ENCODE measurements around the gene HCFC1R1.

HCFC1R1 gene

DNA sequence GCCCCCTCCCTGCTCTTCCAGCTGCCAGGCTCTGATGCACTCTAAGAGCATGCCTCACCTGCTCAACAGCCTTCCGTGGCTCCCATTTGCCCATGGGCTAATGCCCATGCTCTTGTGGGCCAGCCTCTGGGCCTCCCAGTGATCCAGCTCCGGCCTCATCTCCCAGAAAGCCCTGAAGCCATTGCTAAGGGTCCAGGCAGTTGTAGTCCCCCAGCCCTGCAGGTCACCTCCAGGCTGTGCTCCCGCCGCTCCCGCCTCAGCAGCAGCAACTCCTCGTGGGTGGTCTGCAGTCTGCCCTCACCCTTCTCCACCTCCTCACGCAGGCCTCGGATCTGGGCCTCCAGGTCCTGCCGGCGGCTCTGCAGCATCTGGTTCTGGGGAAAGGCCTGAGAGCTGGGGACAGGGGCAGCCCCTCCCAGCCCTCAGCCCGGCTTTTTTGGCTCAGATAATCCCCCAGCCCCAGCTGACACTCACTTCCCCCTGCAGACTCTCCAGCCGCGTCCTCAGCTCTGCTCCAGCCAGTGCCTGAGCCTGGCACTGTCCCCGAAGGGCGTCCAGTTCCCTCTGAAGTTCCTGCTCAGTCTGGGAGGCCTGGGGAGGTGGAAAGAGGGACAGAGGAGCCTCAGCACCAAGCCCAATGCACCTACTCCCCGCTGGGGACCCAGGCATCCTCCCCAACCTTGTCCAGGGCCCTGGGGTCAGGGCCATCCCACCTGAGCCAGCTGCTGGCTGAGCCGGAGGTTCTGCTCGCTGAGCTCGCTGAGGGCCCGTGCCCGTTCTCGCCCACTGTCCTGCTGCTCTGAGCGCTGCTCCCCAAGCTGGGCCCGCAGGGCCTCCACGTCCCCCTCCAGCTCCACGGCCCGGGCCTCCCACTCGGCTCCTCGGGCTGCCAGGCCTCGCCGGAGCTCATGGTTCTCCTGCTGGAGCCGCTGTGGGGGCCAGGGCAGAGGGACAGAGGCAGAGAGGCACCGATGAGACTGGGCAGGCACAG is 6.8 kb upstream of the HCFC1R1 start:
- no peak for DNase-seq

DNA sequence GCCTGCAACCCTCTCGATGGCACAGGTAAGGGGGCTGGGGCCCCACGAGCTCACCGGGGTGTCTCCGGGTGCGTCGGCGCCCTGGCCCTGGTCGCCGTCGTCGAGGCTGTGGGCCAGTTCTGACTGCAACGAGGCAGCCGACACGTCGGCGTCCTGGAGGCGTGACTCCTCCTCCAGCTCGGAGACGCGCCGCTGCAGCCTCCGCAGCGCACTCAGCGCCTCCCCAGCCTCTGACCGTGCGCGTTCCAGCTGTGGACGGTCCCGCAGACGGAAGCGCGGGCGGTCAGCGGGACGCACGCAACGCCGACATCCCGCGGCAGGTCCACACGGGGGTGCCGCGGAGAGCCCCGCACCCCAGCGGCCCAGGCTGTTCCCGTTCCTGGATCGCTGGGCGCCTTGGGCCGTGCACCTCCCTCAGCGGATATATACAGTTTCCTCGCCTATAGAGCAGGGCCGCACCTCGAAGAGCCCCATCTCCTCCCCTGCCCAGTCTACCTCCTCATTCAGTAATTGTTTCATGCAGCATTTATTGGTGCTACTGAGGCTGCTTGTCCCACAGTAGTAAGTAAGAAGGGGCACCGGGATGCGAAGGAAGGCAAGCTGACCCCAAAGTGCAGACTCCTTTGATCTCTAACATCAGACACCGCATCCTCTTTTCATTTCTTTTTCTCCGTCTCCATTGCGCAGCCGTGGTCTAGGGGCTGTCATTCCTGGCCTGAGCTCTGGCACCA is 5.9 kb upstream of the HCFC1R1 start:
- peak; percentile 50 for DNase-seq

DNA sequence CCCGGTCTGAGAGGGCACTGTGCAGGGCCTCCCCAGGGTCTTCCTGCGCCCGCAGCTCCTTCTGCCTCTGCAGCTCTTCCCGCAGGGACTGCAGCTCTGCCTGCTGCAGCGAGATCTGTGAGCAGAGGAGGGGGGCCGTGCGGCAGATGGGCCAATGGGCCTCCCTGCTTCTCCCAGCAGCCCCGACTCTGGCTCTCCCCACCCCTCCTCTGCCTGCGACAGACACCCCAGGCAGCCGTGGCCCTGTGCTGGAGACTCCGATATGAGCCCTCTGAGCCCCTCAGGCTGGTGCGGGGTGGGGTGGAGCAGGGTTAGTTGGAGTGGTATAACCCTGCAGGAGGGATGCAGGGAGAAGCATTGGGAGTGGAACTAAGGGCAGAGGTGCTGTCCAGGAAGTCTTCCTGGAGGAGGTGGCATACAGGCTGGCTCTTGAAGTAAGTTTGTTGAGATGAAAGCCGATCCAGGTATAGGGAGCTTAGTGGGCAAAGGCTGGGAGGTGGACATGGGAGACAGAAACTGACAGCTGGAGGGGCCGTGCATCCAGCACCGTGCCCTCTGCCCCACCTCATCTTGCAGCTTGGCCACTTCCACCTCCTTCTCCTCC is 5.1 kb upstream of the HCFC1R1 start:
- no peak for DNase-seq

DNA sequence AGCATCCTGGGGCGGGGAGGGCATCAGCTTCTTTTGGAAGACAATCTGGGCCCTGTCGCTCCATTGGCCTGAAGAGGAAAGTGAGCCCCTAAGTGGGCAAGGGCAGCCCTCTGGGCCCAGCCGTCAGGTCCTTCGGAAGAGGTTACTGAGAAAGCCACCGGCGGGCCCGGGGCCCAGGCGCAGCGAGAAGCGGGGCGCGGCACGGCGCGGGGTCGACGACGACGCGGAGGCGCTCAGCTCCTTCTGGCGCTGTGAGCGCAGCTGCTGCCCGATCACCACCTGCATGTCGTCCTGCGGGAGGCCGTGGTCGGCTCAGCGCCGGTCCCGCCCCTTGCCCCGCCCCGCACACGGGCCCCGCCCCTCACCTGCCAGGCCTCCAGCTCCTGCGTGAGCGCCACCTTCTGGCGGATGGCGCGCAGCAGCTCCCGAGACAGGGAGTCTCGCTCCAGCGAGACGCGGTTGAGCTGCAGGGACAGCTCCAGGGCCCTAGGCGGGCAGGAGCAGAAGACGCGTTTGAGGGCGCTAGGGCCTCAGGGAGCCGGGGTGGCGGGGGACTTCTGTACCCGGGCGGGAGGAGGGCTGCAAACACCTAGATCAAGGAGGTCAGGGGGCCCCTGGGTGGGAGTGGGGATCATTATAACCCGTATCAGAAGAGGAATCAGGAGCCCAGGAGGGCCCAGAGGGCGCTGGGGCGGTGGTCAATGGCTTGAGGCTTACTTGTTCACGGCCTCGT is 4.4 kb upstream of the HCFC1R1 start:
- peak; percentile 90 for DNase-seq

DNA sequence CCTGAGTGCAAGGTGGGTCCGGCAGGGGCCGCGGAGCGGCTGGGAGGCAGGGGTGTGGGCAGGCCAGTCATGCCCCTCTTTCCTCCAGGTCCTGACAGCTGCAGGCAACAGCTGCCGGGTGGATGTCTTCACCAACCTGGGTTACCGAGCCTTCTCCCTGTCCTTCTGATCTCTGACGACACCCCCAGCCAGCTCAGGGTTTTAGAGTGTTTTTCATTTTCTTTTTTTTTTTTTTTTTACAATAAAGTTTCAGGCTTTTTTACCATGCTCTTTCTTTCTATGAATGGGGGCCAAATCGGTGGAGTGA is 3.7 kb upstream of the HCFC1R1 start:
- no peak for DNase-seq

DNA sequence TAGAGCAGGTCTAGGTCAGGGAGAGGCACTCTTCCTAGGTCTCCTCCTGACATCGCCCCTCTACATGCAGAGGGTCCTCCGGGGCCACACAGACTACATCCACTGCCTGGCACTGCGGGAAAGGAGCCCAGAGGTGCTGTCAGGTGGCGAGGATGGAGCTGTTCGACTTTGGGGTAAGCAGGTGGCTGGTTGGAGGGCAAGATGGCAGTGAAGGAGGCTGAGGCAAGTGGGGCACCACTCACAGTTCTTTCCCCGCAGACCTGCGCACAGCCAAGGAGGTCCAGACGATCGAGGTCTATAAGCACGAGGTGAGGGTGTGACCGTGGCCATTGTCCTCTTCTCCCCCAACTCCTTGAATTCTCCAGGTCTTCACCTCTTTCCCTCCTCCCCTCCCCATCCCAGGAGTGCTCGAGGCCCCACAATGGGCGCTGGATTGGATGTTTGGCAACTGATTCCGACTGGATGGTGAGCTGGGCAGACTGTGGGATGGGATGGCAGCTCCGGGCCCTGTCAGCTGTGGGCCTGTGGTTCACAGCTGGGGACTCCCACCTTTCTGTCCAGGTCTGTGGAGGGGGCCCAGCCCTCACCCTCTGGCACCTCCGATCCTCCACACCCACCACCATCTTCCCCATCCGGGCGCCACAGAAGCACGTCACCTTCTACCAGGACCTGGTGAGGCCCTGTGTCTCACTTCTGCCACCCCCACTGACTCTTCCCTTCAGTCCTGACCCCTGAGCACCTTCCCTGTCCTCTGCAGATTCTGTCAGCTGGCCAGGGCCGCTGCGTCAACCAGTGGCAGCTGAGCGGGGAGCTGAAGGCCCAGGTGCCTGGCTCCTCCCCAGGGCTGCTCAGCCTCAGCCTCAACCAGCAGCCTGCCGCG is 3.1 kb upstream of the HCFC1R1 start:
- no peak for DNase-seq

DNA sequence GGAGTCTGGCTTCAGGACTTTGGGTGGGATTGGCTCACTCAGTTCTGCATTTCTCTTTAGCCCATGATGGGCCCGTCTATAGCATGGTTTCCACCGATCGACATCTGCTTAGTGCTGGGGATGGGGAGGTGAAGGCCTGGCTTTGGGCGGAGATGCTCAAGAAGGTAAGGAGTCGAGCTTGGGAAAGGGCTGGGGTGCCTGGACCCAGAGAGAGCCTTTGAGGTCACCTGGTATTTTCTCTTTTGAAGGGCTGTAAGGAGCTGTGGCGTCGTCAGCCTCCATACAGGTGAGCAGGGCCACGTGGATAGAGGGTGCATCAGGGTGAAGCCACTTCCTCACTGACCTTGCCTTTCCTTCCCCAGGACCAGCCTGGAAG is 2.2 kb upstream of the HCFC1R1 start:
- DNase-seq = no peak

DNA sequence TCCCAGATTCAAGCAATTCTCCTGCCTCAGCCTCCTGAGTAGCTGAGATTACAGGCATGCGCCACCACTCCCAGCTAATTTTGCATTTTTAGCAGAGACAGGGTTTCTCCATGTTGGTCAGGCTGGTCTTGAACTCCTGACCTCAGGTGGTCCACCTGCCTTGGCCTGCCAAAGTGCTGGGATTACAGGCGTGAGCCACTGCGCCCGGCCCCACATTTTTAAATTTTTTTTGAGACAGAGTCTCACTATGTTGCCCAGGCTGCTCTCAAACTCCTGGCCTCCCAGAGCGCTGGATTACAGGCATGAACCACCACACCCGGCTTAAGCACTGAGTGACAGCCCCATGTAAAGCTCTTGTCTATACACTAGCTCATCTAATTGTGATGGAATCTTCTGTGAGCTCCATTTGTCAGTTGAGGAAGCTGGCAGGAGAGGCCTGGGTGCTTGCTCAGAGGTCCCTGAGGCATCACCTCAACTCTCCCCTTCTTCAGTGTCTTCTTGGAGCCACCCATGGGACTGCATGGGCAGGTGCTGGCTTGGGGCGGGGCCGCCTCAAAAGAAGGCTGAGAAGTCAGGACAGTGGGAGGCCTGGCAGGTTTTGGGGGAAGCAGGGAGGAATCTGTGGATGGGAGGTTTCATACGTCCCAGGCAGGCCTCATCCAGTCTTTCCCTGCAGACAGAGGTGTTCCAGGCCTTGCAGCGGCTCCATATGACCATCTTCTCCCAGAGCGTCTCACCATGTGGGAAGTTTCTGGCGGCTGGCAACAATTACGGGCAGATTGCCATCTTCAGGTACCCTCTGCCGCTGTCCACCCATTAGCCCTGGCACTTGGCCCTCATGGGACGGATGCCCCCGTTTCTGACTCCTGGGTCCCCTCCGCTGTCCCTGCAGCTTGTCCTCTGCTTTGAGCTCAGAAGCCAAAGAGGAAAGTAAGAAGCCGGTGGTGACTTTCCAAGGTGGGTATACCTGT is 1.6 kb upstream of the HCFC1R1 start:
- DNase-seq = no peak

DNA sequence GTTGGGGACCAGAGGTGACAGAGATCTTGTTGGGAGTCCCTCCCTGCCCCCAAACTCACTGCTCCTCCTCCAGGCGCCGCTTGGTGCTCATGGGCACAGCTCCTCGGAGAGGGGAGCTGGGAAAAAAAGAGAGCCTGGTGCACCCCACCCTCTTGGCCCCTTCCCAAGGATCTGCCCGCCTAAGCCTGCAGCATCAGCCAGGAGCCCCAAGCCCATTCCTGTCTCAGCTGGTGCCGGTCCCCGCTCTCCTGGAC is 400 bp downstream of the HCFC1R1 start:
- DNase-seq = no peak

DNA sequence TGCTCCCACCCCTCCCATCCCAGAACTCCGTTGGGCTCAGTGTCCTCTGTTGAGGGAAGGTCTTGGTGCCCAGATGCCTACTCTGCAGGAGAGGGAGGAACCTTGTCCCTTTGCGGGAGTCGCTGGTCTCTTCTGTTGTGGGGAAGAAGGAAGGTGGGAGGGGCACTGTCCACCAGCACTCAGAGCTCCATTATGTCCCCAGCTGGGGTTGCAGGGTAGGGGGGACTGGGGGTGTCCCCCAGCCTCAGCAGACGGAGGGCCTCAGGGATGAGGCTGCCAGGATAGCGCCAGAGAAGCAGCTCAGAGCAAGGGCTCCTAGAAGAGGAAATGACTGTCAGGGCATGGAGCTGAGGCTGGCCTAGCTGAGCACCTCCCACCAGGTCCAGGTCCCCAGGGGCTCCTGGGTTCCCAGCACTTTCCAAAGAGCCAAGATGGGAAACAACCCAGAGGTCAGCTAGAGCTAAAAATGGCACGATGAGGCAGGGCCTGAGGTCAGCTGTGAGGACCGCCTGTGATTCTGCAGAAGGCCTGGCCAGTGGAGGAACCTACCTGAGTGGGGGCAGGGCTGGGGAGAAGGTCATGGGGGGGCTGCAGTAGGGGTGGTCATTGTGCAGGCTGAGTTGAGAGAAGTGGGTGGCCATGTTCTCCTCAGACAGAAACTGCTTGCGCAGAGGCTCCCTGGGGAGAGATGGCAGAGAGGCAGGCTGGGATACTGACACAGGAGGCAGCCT is 893 bp downstream of the HCFC1R1 start:
- no peak for DNase-seq

DNA sequence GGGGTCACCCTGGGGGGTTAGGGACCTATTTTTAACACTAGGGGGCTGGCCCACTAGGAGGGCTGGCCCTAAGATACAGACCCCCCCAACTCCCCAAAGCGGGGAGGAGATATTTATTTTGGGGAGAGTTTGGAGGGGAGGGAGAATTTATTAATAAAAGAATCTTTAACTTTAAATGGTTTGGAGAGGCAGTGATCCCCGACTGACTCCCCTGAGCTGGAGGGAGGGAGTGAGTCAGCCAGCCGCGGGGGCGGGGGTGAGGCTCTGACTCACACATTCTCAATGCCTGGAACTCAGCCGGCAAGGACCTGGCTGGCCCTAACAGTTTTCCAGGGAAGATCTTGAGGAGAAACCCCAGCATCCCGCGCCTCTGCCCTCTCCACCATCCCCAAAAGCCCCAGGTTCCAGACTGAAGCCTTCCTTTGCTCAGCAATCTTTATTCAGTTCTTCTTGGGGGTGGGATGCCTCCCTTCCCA is 1.5 kb downstream of the HCFC1R1 start:
- DNase-seq = peak; percentile 92

DNA sequence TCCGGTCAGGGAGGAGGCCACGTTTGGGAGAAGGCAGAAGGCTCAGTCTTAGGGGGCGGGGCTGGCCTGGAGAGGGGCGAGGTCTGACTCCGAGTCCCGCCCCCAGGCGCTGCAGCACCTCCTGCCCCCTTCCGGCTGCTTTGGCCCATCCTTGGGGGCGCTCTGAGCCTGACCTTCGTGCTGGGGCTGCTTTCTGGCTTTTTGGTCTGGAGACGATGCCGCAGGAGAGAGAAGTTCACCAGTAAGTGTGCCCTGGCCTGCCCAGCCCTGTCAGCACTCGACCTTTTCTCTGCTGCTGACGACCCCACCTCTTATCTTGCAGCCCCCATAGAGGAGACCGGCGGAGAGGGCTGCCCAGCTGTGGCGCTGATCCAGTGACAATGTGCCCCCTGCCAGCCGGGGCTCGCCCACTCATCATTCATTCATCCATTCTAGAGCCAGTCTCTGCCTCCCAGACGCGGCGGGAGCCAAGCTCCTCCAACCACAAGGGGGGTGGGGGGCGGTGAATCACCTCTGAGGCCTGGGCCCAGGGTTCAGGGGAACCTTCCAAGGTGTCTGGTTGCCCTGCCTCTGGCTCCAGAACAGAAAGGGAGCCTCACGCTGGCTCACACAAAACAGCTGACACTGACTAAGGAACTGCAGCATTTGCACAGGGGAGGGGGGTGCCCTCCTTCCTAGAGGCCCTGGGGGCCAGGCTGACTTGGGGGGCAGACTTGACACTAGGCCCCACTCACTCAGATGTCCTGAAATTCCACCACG is 2.1 kb downstream of the HCFC1R1 start:
- DNase-seq = peak; percentile 76

DNA sequence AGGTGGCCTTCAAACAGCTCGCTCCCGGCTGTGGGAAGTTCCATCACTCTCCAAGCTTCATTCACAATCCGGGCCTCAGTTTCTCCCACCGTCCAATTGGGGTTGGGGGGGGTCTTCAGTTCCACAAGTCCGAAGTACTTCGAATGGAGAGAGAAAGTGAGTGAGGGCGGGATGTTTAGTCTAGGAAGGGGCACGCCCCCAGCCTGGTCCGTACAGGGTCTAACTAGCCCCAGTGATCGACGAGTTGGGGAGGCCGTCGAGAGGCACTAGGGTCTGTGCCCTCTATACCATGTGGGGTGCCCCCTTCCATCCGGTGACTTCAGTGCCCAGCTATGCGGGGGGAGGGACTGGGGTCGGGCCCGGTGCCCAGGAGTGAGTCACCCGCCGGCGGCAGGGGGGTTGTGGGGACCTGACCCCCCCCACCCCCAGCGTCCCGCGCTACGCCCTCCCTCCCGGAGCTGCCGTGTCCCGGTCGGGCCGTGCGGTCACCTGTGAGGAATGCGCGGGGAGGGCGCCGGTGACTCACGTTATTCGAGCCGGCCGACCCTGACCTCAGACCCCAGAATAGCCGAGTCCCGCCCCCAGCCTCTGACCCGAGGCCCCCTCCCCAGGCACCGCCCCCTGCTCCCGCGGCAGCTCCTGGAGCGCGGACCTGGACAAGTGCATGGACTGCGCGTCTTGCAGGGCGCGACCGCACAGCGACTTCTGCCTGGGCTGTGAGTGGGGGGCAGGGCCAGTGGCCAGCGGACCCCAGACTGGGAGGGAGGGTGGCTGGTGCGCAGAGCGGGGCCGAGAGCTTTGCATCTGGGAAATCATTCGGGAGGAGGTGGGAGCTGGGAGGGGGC is 2.9 kb downstream of the HCFC1R1 start:
- no peak for DNase-seq

DNA sequence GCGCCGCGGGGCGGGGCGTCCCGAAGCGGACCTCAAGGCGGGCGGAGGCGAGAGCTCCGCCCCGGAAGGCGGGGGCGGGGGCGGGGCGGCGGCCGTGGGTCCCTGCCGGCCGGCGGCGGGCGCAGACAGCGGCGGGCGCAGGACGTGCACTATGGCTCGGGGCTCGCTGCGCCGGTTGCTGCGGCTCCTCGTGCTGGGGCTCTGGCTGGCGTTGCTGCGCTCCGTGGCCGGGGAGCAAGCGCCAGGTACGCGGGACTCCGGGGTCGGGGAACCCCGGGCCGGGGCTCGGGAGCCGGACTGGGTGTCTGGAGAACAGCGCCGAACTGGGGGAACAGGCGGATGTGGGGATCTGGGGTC is 3.5 kb downstream of the HCFC1R1 start, which contains the start of gene TNFRSF12A:
Gene TNFRSF12A, plus strand, starts transcription at position 122 of the 357 bp plus-strand sequence. Its CDS starts 30 bp downstream, at position 152.
- peak; percentile 92 for DNase-seq

DNA sequence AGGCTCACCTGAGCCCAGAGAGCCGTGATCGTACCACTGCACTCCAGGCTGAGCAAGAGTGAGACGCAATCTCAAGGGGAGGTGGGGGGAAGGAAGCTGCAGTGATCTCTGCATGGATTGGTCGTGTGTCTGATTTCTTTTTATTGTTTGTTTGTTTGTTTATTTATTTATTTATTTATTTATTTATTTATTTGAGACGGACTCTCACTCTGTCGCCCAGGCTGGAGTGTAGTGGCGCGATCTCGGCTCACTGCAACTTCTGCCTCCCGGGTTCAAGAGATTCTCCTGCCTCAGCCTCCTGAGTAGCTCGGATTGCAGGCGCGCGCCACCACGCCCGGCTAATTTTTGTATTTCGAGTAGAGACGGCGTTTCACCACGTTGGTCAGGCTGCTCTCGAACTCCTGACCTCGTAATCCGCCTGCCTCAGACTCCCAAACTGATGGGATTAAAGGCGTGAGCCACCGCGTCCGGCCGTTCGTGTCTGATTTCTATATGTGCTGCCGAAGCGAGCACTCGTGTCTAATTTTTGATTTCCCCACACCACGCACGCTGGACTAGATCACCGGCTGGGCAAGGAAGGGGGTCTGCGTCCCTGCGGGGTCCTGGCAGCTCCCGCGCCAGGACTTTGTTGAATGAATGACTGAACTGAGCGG is 4.0 kb downstream of the HCFC1R1 start:
- no peak for DNase-seq

DNA sequence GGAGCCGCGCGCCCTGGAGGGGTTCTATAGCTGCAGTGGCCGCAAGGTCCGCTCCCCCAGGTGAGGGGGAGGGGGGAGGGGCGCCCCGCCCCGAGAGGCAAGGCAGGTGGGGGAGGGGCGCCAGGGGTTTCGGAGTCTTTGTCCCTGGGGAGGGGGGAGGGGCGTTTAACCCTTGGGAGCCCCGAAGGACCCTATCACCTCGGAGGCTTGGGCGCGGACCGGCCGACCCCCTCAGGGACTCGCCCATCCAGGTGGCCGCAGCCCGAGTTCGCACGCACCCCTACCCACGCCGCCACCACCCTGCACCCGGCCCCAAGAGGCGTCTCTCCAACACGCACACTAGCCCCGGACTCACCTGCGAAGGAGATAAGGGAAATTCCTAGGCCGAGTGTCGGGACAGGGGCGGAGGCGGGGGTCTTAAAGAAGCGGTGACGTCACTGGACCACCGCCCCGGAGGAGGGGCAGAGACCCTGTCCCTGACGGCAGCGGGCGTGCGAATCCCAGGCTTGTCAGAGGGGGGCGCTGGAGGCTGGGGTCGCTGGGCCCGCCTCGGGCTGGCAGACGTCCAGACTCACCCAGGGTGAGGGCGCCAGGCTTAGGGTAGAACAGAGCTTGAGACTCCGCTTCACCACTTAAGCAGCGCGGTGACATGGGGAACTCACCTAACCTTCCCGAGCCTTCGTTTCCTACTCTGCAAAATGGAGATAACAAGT is 5.8 kb downstream of the HCFC1R1 start, which contains the start of gene CLDN6:
Gene CLDN6, minus strand, starts transcription at position 390 of the 713 bp plus-strand sequence. CDS start 2,162 bp downstream, outside the sequence.
- DNase-seq = peak; percentile 30

DNA sequence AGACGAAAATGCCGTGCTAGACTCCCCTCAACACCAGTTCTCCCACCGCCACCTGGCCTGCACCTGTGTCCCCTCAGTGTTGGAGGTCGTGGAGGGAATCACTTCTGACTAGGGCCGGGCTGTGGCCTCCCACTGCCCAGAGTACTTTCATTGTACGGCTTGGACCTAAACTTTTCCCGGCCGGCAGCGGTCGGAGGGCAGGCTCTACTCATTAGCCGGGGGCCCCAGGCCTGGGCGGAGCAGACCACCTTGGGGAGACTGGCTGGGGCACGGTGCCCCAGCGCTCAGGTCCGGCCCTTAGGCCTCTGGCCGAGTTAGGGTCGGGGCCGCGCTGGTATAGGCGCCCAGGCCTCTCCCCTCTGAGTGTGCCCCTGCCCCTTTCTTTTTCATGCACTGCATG is 6.4 kb downstream of the HCFC1R1 start:
- no peak for DNase-seq

Data from suppressor macrophage treated with lipopolysaccharide for 4 hours (primary cell).